Measurements from ENCODE around the gene RBM33. TPM values are rescaled to one million over a fixed set of nuclear protein-coding genes. Genes with fewer than 3 reads are reported as not detected.

The RBM33 gene, protein sequence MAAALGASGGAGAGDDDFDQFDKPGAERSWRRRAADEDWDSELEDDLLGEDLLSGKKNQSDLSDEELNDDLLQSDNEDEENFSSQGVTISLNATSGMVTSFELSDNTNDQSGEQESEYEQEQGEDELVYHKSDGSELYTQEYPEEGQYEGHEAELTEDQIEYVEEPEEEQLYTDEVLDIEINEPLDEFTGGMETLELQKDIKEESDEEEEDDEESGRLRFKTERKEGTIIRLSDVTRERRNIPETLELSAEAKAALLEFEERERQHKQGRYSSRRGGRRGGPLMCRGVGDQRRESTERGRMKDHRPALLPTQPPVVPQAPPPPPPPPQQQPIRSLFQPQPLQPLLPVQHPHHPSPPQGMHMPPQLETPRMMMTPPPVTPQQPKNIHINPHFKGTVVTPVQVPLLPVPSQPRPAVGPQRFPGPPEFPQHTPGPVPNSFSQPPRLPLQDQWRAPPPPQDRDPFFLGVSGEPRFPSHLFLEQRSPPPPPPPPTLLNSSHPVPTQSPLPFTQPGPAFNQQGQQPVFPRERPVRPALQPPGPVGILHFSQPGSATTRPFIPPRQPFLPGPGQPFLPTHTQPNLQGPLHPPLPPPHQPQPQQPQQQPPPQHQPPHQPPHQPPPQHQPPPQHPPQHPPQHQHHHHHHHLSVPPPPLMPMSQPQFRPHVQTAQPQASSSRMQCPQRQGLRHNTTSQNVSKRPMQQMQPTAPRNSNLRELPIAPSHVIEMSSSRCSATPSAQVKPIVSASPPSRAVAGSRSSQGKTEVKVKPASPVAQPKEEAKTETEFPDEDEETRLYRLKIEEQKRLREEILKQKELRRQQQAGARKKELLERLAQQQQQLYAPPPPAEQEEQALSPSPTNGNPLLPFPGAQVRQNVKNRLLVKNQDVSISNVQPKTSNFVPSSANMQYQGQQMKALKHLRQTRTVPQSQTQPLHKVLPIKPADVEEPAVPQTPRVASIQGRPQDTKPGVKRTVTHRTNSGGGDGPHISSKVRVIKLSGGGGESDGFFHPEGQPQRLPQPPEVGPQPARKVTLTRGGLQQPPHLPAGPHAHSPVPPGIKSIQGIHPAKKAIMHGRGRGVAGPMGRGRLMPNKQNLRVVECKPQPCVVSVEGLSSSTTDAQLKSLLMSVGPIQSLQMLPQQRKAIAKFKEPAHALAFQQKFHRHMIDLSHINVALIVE
- total RNA-seq = 10 to 100 TPM; 93.3 to 93.5 TPM

DNA sequence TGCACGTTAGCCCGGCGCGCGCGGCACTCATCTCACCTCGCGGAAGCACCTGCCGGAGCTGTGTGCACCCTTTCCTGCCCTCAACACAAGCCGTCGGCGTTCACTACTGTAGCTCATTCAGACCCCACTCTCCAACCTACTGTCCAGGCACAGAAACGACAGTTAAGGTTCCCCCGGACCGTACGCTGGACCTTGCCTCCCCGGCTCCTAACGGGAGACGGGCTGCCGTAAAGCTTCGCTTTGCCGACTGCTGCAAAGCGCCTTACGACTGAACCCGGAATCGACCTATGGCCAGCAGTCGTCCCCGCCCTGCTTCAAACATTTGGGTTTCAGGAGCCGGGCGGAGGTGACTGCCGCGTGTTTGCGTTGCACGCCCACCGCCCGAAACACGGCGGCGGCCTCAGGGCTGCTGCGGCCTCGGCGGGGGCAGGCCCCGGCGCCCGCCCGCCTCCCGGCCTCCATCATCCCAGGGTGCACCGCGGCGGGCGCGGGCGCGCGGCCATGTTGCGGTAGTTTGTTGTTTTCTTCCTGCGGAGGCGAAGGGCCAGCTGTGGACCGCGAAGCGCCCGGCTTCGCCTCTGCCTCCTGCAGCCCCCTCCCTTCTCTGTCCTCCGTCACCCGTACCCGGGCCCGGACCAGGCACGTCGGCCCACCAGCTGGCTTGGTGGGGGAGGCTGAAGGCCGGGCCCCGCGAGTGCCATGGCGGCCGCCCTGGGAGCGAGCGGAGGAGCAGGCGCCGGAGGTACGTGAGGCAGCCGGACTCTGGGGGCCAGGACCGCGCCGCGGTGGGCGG is at the start of gene RBM33:
TSS of gene RBM33 (plus strand) at position 484 of the 793 bp plus-strand sequence. CDS start at position 700, 216 bp downstream.

GRCh38 chr7:155811895-155812761 is 167.7 kb downstream of the RBM33 start, which contains the start of gene SHH:
Gene SHH (minus strand): TSS chr7:155812463. CDS start chr7:155812122, 341 bp downstream.

Other genes with a start within 250 kb of the RBM33 start
- gene EN2, start 186.5 kb upstream of the RBM33 start, total RNA-seq = not detected
- gene CNPY1, start 98.1 kb upstream of the RBM33 start, total RNA-seq = not detected
- gene SHH, start 167.8 kb downstream of the RBM33 start, total RNA-seq = not detected

All from activated naive CD4-positive, alpha-beta T cell treated with anti-CD3 and anti-CD28 coated beads, Interleukin-2, amount 10 ng/mL, durations not matched to agents 5 hours and 36 hours (primary cell).